SK-N-SH (cell line): Measurements from ENCODE around the gene KCNS1.

ENCODE experiments used
- NFIC ChIP-seq: IDR thresholded peaks from 2 replicates; pipeline ENCODE4 v1.4.0; 2012; ENCODE audit warnings: borderline replicate concordance
- SMC3 ChIP-seq: IDR thresholded peaks from 2 replicates; pipeline ENCODE4 v1.6.1; 2012; ENCODE audit warnings: low read depth, low read length, improper control_type of control experiment

GRCh38 chr20:45119556-45120266 is 18.8 kb upstream of the KCNS1 start:
- no peak for TF ChIP-seq NFIC
- no peak for TF ChIP-seq SMC3
